ENCODE measurements around the gene NHSL2. TPM values are rescaled to one million over a fixed set of nuclear protein-coding genes. Genes with fewer than 3 reads are reported as not detected.

Gene NHSL2
- polyA plus RNA-seq, 1 of the 3 experiments (the other 2 are of a cell fraction), result 0.61 TPM

GRCh38 chrX:72125331-72126047, 214.8 kb downstream of the NHSL2 start:
- H3K4me3 ChIP-seq (ENCODE audit: low read depth in 2 of 2, low read length in 1 of 2), result no peak overlapping the region
- H2AFZ ChIP-seq (ENCODE audit: low read depth), result no peak overlapping the region
- H3K9me3 ChIP-seq, result no peaks in the 10 kb centered on the region
- H3K9me2 ChIP-seq, result no peaks in the 10 kb centered on the region
- TF ChIP-seq, protein P1, sequence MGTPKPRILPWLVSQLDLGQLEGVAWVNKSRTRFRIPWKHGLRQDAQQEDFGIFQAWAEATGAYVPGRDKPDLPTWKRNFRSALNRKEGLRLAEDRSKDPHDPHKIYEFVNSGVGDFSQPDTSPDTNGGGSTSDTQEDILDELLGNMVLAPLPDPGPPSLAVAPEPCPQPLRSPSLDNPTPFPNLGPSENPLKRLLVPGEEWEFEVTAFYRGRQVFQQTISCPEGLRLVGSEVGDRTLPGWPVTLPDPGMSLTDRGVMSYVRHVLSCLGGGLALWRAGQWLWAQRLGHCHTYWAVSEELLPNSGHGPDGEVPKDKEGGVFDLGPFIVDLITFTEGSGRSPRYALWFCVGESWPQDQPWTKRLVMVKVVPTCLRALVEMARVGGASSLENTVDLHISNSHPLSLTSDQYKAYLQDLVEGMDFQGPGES (IDR thresholded peaks at IDR 0.05; ENCODE audit: low read depth, low read length), result no peak
- TF ChIP-seq RAD21 (IDR thresholded peaks at IDR 0.05; ENCODE audit: low read length), result peak; percentile 25; the same call in 1 of the 2 replicates
- peak overlapping the region in 1 of 2 experiments; percentile 93; a peak in 2 of 4 replicates for H3K27ac ChIP-seq (ENCODE audit: low read depth in 2 of 2, low read length in 1 of 2)
- no peak for DNase-seq
- ChIA-PET POLR2A (interaction anchor here (0.7 to 2.0 kb wide), 7 partner anchors 41 to 107 kb away, joined by 3 to 11 read pairs (median 5); partner anchors contain the start of gene PIN4), CTCF (interaction anchor here (0.6 to 15.8 kb wide), 25 partner anchors 10 to 127 kb away, joined by 3 to 257 read pairs (median 5); no protein-coding TSS in a partner anchor)
- H3K36me3 ChIP-seq (replicated peaks in 1 of 2; ENCODE audit: control insufficient read depth in 1 of 2, insufficient read depth in 2 of 2, low read length in 1 of 2), result no peaks in the 10 kb centered on the region
- no peaks in the 10 kb centered on the region for H3F3A ChIP-seq (replicated peaks; ENCODE audit: insufficient read depth)
- H3K79me2 ChIP-seq (ENCODE audit: insufficient read depth), result no peaks in the 10 kb centered on the region
- H3K9ac ChIP-seq, result no peak overlapping the region
- WGBS (ENCODE audit: low lambda C conversion rate), result 65% methylated on average over 6 of the region's 6 CpGs
- peaks cover 14 to 87% of the 10 kb centered on the region in 2 experiments; a peak in 3 of 4 replicates for H3K4me1 ChIP-seq (ENCODE audit: control insufficient read depth in 1 of 2, insufficient read depth in 2 of 2, low read depth in 1 of 2, low read length in 1 of 2)
- no peaks in the 10 kb centered on the region for H3K27me3 ChIP-seq (ENCODE audit: insufficient read depth)
- H4K20me1 ChIP-seq (ENCODE audit: insufficient read depth), result no peaks in the 10 kb centered on the region
- peak overlapping the region; percentile 46; the same call in 1 of the 2 replicates for H3K4me2 ChIP-seq

DNA sequence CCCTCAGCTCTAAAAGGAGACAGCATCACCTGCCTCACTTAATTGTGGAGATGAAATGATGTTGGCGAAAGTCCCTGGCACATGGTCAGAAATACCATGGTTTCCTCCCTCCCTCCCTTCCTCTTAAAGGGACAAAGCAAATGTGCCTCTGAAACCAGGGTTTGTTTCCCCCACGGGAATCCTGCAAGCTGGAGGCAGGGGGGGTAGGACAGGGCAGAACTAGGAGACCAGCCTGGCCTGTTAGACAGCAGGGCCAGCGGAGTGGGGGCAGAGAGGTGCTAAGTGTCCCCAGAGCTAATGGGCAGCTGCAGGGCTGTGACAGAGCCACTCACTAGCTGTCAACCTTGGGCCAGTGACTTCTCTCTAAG, 215.4 kb downstream of the NHSL2 start:
- WGBS (ENCODE audit: low lambda C conversion rate), result 33% methylated on average over 2 of the region's 3 CpGs
- no peaks in the 10 kb centered on the region for H4K20me1 ChIP-seq (ENCODE audit: insufficient read depth)
- TF ChIP-seq MXI1 (IDR thresholded peaks at IDR 0.05; ENCODE audit: low read depth, low read length), result 0 out of 2 replicates have a peak, but pooled peaks have one; percentile 10
- TF ChIP-seq RCOR1 (IDR thresholded peaks at IDR 0.05; ENCODE audit: low read length), result no peak
- no peak for TF ChIP-seq USF2 (IDR thresholded peaks at IDR 0.05; ENCODE audit: borderline replicate concordance, low read depth, low read length)
- TF ChIP-seq NFIC (IDR thresholded peaks at IDR 0.05; ENCODE audit: borderline replicate concordance), result peak; percentile 39; the same call in 1 of the 2 replicates
- TF ChIP-seq REST (IDR thresholded peaks at IDR 0.05; ENCODE audit: low read depth, low read length), result no peak
- peak overlapping the region in 1 of 2 experiments; percentile 93; a peak in 2 of 4 replicates for H3K27ac ChIP-seq (ENCODE audit: low read depth in 2 of 2, low read length in 1 of 2)
- POLR2A ChIA-PET, result interaction anchor here (0.7 to 2.1 kb wide), 9 partner anchors 12 to 107 kb away, joined by 3 to 11 read pairs (median 5); partner anchors contain the start of gene PIN4
- H2AFZ ChIP-seq (ENCODE audit: low read depth), result no peak overlapping the region
- no peak overlapping the region for H3K4me3 ChIP-seq (ENCODE audit: low read depth in 2 of 2, low read length in 1 of 2)
- H3K36me3 ChIP-seq (replicated peaks in 1 of 2; ENCODE audit: control insufficient read depth in 1 of 2, insufficient read depth in 2 of 2, low read length in 1 of 2), result no peaks in the 10 kb centered on the region
- H3F3A ChIP-seq (replicated peaks; ENCODE audit: insufficient read depth), result no peaks in the 10 kb centered on the region
- H3K9ac ChIP-seq, result no peak overlapping the region
- no peaks in the 10 kb centered on the region for H3K9me3 ChIP-seq
- H3K27me3 ChIP-seq (ENCODE audit: insufficient read depth), result 0 out of 2 replicates have a peak, but pooled peaks cover 1% of the 10 kb centered on the region
- H3K4me2 ChIP-seq, result peak overlapping the region; percentile 46; the same call in 1 of the 2 replicates
- no peaks in the 10 kb centered on the region for H3K79me2 ChIP-seq (ENCODE audit: insufficient read depth)
- peaks cover 14 to 84% of the 10 kb centered on the region in 2 experiments; a peak in 3 of 4 replicates for H3K4me1 ChIP-seq (ENCODE audit: control insufficient read depth in 1 of 2, insufficient read depth in 2 of 2, low read depth in 1 of 2, low read length in 1 of 2)
- peak; percentile 46 for DNase-seq
- CTCF ChIA-PET, result interaction anchor here (0.6 to 15.8 kb wide), 30 partner anchors 10 to 590 kb away, joined by 3 to 257 read pairs (median 5); partner anchors contain the start of genes PIN4 and RPS4X
- H3K9me2 ChIP-seq, result no peaks in the 10 kb centered on the region
